Erythroblast (primary cell): ENCODE data around the gene GTPBP3.

Experiments
- DNase-seq, 2 experiments: peaks; one replicate each; lab custom pipeline; 2025; lab: John Stamatoyannopoulos, UW
- GATA1 ChIP-seq: IDR thresholded peaks from 2 replicates; pipeline ENCODE4 v1.6.1; 2011; ENCODE audit warnings: low read depth, mild to moderate bottlenecking, control low read depth, low read length, moderate library complexity
- POLR2A ChIP-seq: IDR thresholded peaks from 2 replicates; pipeline ENCODE4 v1.6.1; 2011; ENCODE audit warnings: mild to moderate bottlenecking, low read length

The GTPBP3 gene

GRCh38 chr19:17318966-17319365 lies 18.4 kb upstream of the GTPBP3 start:
- DNase-seq: no peak
- TF ChIP-seq GATA1: no peak
- TF ChIP-seq POLR2A: no peak

DNA sequence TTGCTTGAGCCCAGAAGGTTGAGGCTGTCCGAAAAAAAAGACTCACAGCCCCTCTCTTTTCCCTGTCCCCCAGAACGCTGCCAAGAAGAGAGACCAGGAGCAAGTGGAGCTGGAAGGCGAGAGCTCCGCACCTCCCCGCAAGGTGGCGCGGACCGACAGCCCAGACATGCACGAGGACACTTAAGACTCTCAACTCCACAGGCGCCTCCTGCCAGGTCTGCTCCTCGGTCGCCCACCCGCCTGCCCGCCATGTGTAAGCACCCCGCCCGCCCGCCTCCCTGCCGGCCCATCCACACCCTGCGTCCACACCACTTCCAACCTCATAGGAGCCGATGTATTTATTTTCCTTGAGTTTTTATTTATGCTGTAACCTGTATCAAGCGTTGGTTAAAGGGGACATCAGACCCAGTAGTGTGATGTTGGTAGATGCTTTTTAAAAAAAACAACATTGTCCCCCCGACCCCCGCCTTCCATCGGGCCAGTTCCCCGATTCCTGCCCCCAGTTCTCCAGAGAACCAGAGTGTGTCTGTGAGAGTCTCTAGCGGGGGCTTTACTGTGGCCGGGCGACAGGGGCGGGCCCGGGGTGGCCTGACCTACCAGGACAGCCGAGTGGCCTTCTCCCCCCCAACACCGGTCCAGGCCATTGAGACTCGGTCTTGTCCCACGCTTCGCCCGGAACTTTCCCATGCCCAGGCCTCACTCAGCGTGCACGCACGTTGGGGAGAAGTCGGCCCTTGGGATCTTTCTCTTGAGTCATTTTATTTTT lies 17.7 kb upstream of the GTPBP3 start:
- TF ChIP-seq POLR2A (no peak), GATA1 (no peak)

DNA sequence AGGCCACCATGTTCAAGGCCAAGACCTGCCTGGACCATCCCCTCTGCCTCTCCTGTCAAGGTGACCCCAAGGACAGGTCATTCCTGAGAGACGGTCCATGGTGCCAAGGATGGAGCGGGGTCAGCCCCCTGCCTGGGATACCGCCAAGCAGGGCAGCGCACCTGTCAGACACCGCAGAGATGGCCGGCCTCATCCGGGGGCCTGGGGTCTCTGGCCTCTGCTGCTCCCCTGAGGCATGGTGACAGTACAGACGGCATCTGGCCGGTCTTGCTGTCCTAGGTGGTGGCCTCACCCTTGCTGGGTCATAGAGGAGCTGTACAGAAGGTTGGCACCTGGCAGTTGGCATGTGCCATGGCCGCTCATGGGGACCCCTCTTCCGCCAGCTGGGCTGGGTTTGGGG lies 16.9 kb upstream of the GTPBP3 start:
- DNase-seq: no peak
- TF ChIP-seq POLR2A (no peak), GATA1 (no peak)

More for the DNA sequence above, 17.7 kb upstream of the GTPBP3 start:
- DNase-seq: no peak

- no peak for DNase-seq
- no peak for TF ChIP-seq POLR2A
- no peak for TF ChIP-seq GATA1
Observed at GRCh38 chr19:17321655-17322489, 15.5 kb upstream of the GTPBP3 start.

DNA sequence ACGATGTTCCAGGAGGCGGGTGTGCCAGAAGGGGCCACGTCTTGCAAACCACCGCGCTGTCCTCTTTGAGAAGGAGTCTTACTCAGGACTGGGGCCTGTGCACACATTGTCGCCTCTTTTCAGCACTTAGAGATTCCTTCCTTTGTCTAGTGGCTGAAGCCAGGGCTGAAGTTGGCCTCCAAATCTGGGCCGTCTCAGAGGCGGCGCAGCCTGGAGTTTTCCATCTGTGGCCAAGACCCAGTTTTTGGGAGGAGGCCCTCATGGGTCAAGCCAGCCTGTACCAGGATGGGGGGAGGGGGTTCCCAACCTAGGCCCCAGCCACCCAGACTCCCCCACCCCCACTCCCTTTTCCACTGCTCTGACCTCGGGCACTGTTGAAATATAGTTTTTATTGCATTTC lies 14.5 kb upstream of the GTPBP3 start:
- no peak for TF ChIP-seq GATA1
- no peak for TF ChIP-seq POLR2A
- no peak for DNase-seq

DNA sequence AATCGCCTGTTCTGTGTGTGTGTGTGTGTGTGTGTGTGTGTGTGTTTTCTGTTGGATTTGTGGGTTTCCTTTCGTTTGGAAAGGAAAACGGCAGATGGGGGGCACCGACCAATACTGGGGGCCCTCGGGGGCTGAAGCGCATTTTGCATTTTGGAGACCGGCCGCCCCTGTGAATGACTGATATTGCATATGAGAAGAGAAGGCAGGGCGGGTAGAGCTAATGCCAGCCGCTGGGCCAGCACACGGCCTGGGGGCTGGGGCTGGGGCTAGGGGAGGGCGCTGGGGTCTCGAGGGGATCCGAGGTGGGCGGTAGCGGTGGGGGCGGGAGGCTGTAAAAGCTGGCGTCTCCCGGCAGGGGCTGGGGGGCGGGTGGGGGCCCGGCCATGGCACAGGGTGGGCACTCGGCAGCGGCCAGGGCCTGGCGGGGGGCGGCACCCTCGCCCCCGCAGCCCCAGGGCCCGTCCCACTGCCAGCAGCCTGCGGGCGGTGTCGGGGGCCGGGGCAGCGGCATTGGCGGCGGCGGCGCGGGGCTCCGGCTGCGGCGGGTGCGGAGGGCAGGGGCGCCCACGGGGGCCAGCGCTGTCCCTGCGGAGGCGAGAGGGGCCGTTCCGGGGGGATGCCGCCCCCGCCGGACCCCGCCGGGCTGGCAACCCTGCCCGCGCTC lies 13.9 kb upstream of the GTPBP3 start:
- DNase-seq: no peak
- no peak for TF ChIP-seq GATA1
- TF ChIP-seq POLR2A: no peak

DNA sequence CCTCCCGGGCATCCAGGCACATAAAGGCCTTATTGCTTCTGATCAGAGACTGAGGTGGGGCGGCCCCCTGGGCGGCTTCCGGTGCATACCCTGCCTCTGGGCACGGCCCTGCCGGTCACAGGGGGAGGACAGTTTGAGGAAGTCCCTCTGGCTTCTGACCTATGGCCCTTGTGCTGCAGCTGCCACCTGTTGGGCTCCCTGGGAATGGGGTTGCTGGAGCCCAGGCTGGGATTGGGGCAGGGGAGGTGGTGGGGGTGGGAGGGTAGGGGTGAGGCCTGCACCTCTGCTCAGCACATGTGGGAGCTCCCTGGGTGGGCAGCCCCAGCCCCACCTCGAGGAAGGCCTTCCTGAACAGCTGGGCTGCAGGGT lies 13.4 kb upstream of the GTPBP3 start:
- no peak for DNase-seq
- no peak for TF ChIP-seq GATA1
- no peak for TF ChIP-seq POLR2A

DNA sequence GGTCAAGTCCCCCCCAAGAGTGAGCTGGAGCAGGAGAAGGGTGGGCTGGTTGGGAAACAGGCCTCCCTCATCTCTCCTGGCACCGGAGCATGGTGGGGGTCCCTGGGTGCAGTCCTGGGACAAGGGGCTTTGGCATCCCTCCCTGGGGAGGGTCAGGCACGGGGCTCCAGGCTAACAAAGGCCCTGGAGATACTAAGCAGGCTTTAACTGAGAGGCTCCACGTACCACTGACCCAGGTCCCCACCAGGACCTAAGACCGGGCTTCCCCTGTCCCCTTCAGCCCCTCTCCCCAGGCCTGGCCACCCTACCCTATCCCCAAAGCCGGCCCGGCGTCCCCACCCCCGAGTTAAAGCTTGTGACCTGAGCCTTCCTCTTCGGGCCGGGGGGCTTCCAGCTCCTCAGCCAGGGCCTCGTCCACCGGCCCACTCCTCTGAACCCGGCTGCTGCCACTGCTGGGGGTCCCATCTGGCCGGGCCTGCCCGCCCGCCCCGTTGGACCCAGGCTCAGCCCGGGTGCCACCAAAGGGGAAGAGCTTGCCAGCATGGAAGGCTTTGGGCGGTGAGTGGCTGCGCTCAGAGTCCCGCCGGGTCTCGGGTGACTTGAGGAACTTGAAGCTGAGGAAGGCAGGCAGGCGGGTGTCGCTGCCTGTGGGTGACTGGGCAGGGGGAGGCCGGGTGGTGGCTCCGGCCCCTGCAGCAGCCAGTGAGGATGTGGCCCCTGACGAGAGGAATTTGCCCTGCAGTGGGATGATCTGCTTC lies 12.8 kb upstream of the GTPBP3 start:
- DNase-seq: no peak
- TF ChIP-seq POLR2A (no peak), GATA1 (no peak)

- TF ChIP-seq GATA1 (no peak), POLR2A (no peak)
- DNase-seq: no peak
Observed at GRCh38 chr19:17325133-17325532, 12.2 kb upstream of the GTPBP3 start.

- TF ChIP-seq POLR2A (no peak), GATA1 (no peak)
- no peak for DNase-seq
Observed at GRCh38 chr19:17325881-17326594, 11.3 kb upstream of the GTPBP3 start.

- no peak for TF ChIP-seq GATA1
- no peak for TF ChIP-seq POLR2A
- no peak for DNase-seq
Observed at GRCh38 chr19:17326595-17326966, 10.8 kb upstream of the GTPBP3 start.

DNA sequence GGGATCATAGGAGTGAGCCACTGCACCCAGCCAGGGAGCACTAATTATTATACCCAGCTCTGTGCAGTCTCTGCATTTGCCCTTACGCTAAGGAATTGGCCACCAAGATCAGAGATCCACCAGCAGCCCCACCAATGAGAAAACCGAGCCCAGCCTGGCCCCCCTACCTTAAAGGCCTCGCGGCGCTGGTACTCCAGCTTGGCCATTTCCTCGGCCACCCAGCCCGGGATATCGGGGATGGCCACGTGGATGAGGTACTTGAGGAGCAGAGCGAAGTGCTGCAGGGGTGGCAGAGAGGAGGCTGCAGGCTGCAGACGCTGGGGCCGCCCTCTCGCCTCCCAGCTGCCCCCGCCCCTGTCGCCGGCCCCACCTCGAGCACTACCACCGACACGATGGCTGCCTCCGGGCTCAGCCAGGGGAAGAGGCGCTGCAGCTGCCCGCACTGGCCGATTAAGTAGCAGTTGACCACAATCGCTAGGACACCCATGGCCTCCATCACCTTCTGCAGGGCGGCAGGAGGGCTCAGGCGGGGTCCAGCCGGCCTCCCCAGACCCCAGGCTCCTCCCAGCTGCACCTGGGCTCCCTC lies 10.2 kb upstream of the GTPBP3 start:
- no peak for TF ChIP-seq GATA1
- TF ChIP-seq POLR2A: no peak

More for the DNA sequence above, 10.2 kb upstream of the GTPBP3 start:
- DNase-seq: no peak
